Ishikawa (cell line): ENCODE results near the gene RASAL2.

Experiments used
- CEBPB ChIP-seq: IDR thresholded peaks from 2 replicates; pipeline ENCODE4 v1.6.1; 2012
- CREB1 ChIP-seq: IDR thresholded peaks from 2 replicates; pipeline ENCODE4 v1.6.1; 2012; ENCODE audit warnings: low read depth
- EGR1 ChIP-seq: IDR thresholded peaks from 2 replicates; pipeline ENCODE4 v1.6.1; 2012
- EP300 ChIP-seq: IDR thresholded peaks from 2 replicates; pipeline ENCODE4 v1.6.1; 2012; ENCODE audit warnings: borderline replicate concordance
- FOXM1 ChIP-seq: IDR thresholded peaks from 2 replicates; pipeline ENCODE4 v1.6.1; 2012; ENCODE audit warnings: low read depth, borderline replicate concordance
- MAX ChIP-seq: IDR thresholded peaks from 2 replicates; pipeline ENCODE4 v1.6.1; 2012
- NFIC ChIP-seq: IDR thresholded peaks from 2 replicates; pipeline ENCODE4 v1.6.1; 2012
- RAD21 ChIP-seq: IDR thresholded peaks from 2 replicates; pipeline ENCODE4 v1.6.1; 2012; ENCODE audit warnings: low read depth
- REST ChIP-seq: IDR thresholded peaks from 2 replicates; pipeline ENCODE4 v1.6.1; 2012; ENCODE audit warnings: low read depth, mild to moderate bottlenecking
- TAF1 ChIP-seq: IDR thresholded peaks from 2 replicates; pipeline ENCODE4 v1.6.1; 2012; ENCODE audit warnings: low read depth, mild to moderate bottlenecking
- TCF12 ChIP-seq: IDR thresholded peaks from 2 replicates; pipeline ENCODE4 v1.6.1; 2012; ENCODE audit warnings: low read depth
- TEAD4 ChIP-seq: IDR thresholded peaks from 2 replicates; pipeline ENCODE4 v1.6.1; 2012
- USF1 ChIP-seq: IDR thresholded peaks from 2 replicates; pipeline ENCODE4 v1.6.1; 2012
- YY1 ChIP-seq: IDR thresholded peaks from 2 replicates; pipeline ENCODE4 v1.6.1; 2012; ENCODE audit warnings: low read depth
- ZBTB7A ChIP-seq: IDR thresholded peaks from 2 replicates; pipeline ENCODE4 v1.6.1; 2012; ENCODE audit warnings: low read depth

Gene RASAL2

GRCh38 chr1:178093494-178093950 is 382 bp upstream of the RASAL2 start:
- TF ChIP-seq MAX (peak; percentile 97), TEAD4 (peak; percentile 21; the same call in 1 of the 2 replicates), FOXM1 (no peak), YY1 (peak; percentile 71; the same call in 1 of the 2 replicates), CREB1 (peak; percentile 55; the same call in 1 of the 2 replicates), EGR1 (no peak), REST (no peak), TCF12 (0 out of 2 replicates have a peak, but pooled peaks have one; percentile 19), USF1 (peak; percentile 19; the same call in 1 of the 2 replicates), EP300 (peak; percentile 63), RAD21 (0 out of 2 replicates have a peak, but pooled peaks have one; percentile 1), CEBPB (no peak), ZBTB7A (no peak), TAF1 (no peak; the same call in 1 of the 2 replicates)

- TF ChIP-seq REST, result no peak
- no peak for TF ChIP-seq YY1
- TF ChIP-seq NFIC, result no peak
- no peak for TF ChIP-seq EGR1
- no peak for TF ChIP-seq CEBPB
- TF ChIP-seq ZBTB7A, result no peak
- peak; percentile 67 for TF ChIP-seq TEAD4
- no peak for TF ChIP-seq MAX
- no peak for TF ChIP-seq CREB1
- no peak for TF ChIP-seq TCF12
- TF ChIP-seq FOXM1, result peak; percentile 21; the same call in 1 of the 2 replicates
- TF ChIP-seq USF1, result peak; percentile 89
- no peak for TF ChIP-seq EP300
- no peak for TF ChIP-seq RAD21
- no peak for TF ChIP-seq TAF1
Observed at GRCh38 chr1:178094739-178095645, 1.1 kb downstream of the RASAL2 start.

GRCh38 chr1:178096421-178096820 is 2.5 kb downstream of the RASAL2 start:
- TF ChIP-seq CREB1, result no peak
- TF ChIP-seq RAD21, result no peak
- no peak for TF ChIP-seq USF1
- no peak for TF ChIP-seq EP300
- no peak for TF ChIP-seq YY1

- no peak for TF ChIP-seq CREB1
- TF ChIP-seq TAF1, result no peak
- TF ChIP-seq USF1, result no peak
- no peak for TF ChIP-seq YY1
- TF ChIP-seq MAX, result no peak
Observed at GRCh38 chr1:178098262-178098661, 4.4 kb downstream of the RASAL2 start.

- TF ChIP-seq RAD21 (no peak), TAF1 (no peak), NFIC (no peak), CEBPB (no peak), REST (no peak), TCF12 (no peak), MAX (no peak), TEAD4 (no peak), YY1 (no peak), ZBTB7A (no peak), EP300 (no peak), FOXM1 (no peak), USF1 (no peak), EGR1 (no peak), CREB1 (no peak)
Observed at GRCh38 chr1:178101266-178101630, 7.3 kb downstream of the RASAL2 start.
